Loucy (cell line): ENCODE measurements around the gene IL16.

ENCODE experiments used
- CTCF ChIP-seq: fragments of 200-600 bp; sonication (generic); conservative IDR thresholded peaks from 2 replicates; pipeline ENCODE4 v1.5.1; 2014; ENCODE audit warnings: mild to moderate bottlenecking, antibody characterized with exemption, low read length
- EZH2phosphoT487 ChIP-seq: fragments of 200-600 bp; IDR thresholded peaks from 2 replicates; pipeline ENCODE4 v1.6.1; 2018; ENCODE audit warnings: antibody characterized with exemption, mild to moderate bottlenecking, moderate library complexity, borderline replicate concordance

DNA sequence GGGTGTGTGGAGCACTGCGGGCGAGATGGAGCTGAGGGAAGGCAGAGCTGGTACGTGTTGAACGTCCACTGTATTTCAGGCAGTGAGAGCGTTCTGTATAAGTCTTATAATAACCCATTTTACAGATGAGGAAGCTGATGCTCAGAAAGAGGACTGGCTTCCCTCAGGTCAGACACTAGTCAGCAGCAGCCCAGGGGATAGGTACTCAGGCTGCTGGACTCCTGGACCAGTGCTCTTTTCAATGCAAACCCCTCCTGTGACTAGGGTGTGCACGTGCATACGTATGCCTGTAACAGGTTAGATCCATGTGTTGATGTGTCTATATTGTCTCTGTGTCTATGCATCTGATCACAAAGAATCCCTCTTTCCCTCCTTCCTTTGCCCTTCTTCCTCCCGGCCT is 8.3 kb upstream of the IL16 start:
- TF ChIP-seq CTCF (no peak), EZH2phosphoT487 (no peak)
